OCI-LY7 (cell line): ENCODE measurements around the gene SMAP2. TPM values are rescaled to one million over a fixed set of nuclear protein-coding genes. Genes with fewer than 3 reads are reported as not detected.

Experiments used
- BruUV-seq: library from RNA; stranded (reverse); fragments of 400-500 nt; replicated peaks from 2 replicates; lab custom pipeline; 2021; lab: Mats Ljungman, UMichigan
- CTCF ChIA-PET: fragments of 300-600 bp; sonication (Branson Sonifier 250); formaldehyde crosslinking; loops from one replicate; lab custom pipeline; 2022; ENCODE audit warnings: antibody characterized with exemption; ENCODE audit not compliant: unreplicated experiment; lab: Charles Lee
- POLR2A ChIA-PET: fragments of 300-600 bp; sonication (Branson Sonifier 250); formaldehyde crosslinking; loops from one replicate; lab custom pipeline; 2022; ENCODE audit warnings: antibody characterized with exemption; lab: Charles Lee
- DNase-seq: peaks from one replicate; pipeline ENCODE4 v3.0.0-alpha.2; 2015; ENCODE audit warnings: low spot score
- H2AFZ ChIP-seq: fragments of 200-600 bp; sonication (generic), shearing (Covaris generic); 2 replicates; pipeline ENCODE4 v1.6.1; 2014; ENCODE audit warnings: mild to moderate bottlenecking, antibody characterized with exemption, low read length, moderate library complexity
- H3K27ac ChIP-seq: fragments of 200-600 bp; sonication (generic); 2 replicates; pipeline ENCODE4 v1.5.1; 2014; ENCODE audit warnings: mixed run types, low read depth, mild to moderate bottlenecking, moderate library complexity, low read length, inconsistent platforms; ENCODE audit not compliant: poor library complexity, severe bottlenecking
- H3K36me3 ChIP-seq: fragments of 200-600 bp; sonication (generic); 2 replicates; pipeline ENCODE4 v1.6.1; 2014; ENCODE audit warnings: mild to moderate bottlenecking, antibody characterized with exemption, low read length, moderate library complexity, mixed read lengths; ENCODE audit not compliant: insufficient read depth
- H3K4me1 ChIP-seq: fragments of 200-600 bp; sonication (generic); 2 replicates; pipeline ENCODE4 v1.5.1; 2014; ENCODE audit warnings: mild to moderate bottlenecking, low read length; ENCODE audit not compliant: insufficient read depth, poor library complexity, severe bottlenecking
- H3K4me2 ChIP-seq: fragments of 200-600 bp; sonication (generic); 2 replicates; pipeline ENCODE4 v1.6.1; 2014; ENCODE audit warnings: mild to moderate bottlenecking, low read length
- H3K4me3 ChIP-seq: fragments of 200-600 bp; sonication (generic); 2 replicates; pipeline ENCODE4 v1.5.1; 2014; ENCODE audit warnings: mild to moderate bottlenecking, low read depth, low read length; ENCODE audit not compliant: poor library complexity, severe bottlenecking
- H3K79me2 ChIP-seq: fragments of 200-600 bp; sonication (generic); 2 replicates; pipeline ENCODE4 v1.6.1; 2016; ENCODE audit warnings: low read depth, mild to moderate bottlenecking, low read length, moderate library complexity, mixed read lengths; ENCODE audit not compliant: insufficient read depth
- H3K9me2 ChIP-seq: fragments of 200-600 bp; sonication (generic); 2 replicates; pipeline ENCODE4 v1.6.1; 2016; ENCODE audit warnings: mild to moderate bottlenecking, low read length, mixed read lengths; ENCODE audit not compliant: insufficient read depth
- H3K9me3 ChIP-seq: fragments of 200-600 bp; sonication (generic); 2 replicates; pipeline ENCODE4 v1.6.1; 2014; ENCODE audit warnings: mild to moderate bottlenecking, mixed run types, low read length, mixed read lengths
- H4K20me1 ChIP-seq: fragments of 200-600 bp; sonication (generic); 2 replicates; pipeline ENCODE4 v1.6.1; 2014; ENCODE audit warnings: mild to moderate bottlenecking, antibody characterized with exemption, low read length, moderate library complexity, mixed read lengths; ENCODE audit not compliant: insufficient read depth
- EZH2phosphoT487 ChIP-seq: fragments of 200-600 bp; sonication (generic); IDR thresholded peaks from 2 replicates; pipeline ENCODE4 v1.6.1; 2018; ENCODE audit warnings: low read depth, borderline replicate concordance, mild to moderate bottlenecking, mixed run types, antibody characterized with exemption, low read length, moderate library complexity, mixed read lengths
- intact Hi-C: fragments of 100-400 bp; cut with micrococcal nuclease; formaldehyde crosslinking; loops from one replicate; pipeline ENCODE4 v1.10.0; 2022; ENCODE audit not compliant: unreplicated experiment
- total RNA-seq, 2 experiments: library from RNA; depleted of rRNA in 1 of 2; stranded (reverse); fragments of >200 nt in 1 of 2; shearing (Covaris generic) in 1 of 2; gene quantifications; 2 replicates each; pipeline ENCODE4 v1.2.3, GENCODE V29; 2014 to 2022
- TF ChIP-seq, protein P1 (sequence below): fragments of 200-600 bp; sonication (generic); conservative IDR thresholded peaks from 2 replicates; pipeline ENCODE4 v1.5.1; 2014; ENCODE audit warnings: mild to moderate bottlenecking, antibody characterized with exemption, low read length, moderate library complexity, mixed read lengths

Gene SMAP2
- total RNA-seq, 2 experiments from 2014 or later: 50.3 to 105 TPM

DNA sequence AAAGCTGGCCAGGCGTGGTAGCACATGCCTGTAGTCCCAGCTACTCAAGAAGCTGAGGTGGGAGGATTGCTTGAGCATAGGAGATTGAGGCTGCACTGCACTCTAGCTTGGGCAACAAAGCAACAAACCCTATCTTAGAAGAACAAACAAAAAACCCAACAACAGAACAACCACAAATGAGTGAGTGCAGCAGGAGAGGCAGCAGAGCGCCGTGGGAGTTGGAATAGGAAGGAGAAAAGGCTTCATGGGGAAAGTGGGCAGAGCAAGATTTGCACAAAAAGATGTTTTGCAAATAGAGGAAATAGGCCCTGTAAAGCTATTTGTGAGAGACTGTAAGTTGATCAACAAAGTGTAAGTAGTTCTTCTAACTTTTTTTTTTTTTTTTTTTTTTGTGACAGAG is 19.6 kb downstream of the SMAP2 start:
- no TSS peak for BruUV-seq
- H3K4me2 ChIP-seq: peak overlapping the region; percentile 57

DNA sequence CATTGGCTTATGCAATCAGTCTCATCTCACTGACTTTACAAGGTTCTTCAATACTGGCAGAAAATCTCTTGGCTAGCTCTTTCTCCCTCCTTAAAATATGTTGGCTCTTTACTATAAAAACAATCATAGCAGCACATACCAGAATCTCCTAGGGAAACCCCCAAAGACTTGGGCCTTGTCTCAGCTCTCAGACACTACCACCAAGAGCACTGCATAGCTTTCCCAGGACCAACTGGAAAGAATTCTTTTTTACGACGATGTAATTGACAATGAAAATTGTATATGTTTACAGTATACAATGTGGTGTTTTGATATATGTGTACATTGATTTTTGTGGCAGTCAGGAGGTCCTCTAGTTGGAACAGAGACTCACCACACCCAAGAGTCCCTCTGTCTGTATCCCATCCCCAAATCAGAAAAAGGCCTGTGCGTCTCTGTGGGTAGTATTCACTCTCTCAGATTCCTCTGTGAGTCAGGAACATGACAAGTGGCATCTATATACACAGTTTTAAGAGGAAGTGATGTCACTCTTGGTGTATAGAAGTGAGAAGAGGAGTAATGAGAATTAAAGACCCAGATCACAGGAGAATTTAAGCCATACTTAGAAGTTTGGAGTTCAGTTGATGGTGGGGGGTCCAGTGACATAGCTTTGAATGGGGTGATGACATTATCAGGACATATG is 21.1 kb downstream of the SMAP2 start:
- H3K9me3 ChIP-seq: no peaks in the 10 kb centered on the region
- ChIA-PET POLR2A (interaction anchor here (0.7 to 7.3 kb wide), 4 partner anchors 9 to 50 kb away, joined by 3 to 89 read pairs (median 5); partner anchors contain the start of gene SMAP2), CTCF (interaction anchor here (1.3 kb wide), 1 partner anchor 9 kb away, joined by 4 read pairs; no protein-coding TSS in a partner anchor)
- peaks cover 86% of the 10 kb centered on the region for H3K4me1 ChIP-seq
- H4K20me1 ChIP-seq: no peaks in the 10 kb centered on the region
- H3K9me2 ChIP-seq: no peaks in the 10 kb centered on the region
- H3K4me3 ChIP-seq: no peak overlapping the region
- no peak for DNase-seq
- peak overlapping the region; percentile 68 for H3K27ac ChIP-seq
- BruUV-seq: no TSS peak
- intact Hi-C loops: no loop called here
- TF ChIP-seq EZH2phosphoT487: no peak
- TF ChIP-seq, protein P1, sequence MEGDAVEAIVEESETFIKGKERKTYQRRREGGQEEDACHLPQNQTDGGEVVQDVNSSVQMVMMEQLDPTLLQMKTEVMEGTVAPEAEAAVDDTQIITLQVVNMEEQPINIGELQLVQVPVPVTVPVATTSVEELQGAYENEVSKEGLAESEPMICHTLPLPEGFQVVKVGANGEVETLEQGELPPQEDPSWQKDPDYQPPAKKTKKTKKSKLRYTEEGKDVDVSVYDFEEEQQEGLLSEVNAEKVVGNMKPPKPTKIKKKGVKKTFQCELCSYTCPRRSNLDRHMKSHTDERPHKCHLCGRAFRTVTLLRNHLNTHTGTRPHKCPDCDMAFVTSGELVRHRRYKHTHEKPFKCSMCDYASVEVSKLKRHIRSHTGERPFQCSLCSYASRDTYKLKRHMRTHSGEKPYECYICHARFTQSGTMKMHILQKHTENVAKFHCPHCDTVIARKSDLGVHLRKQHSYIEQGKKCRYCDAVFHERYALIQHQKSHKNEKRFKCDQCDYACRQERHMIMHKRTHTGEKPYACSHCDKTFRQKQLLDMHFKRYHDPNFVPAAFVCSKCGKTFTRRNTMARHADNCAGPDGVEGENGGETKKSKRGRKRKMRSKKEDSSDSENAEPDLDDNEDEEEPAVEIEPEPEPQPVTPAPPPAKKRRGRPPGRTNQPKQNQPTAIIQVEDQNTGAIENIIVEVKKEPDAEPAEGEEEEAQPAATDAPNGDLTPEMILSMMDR: no peak
- H3K79me2 ChIP-seq: peaks cover 97% of the 10 kb centered on the region
- no peak overlapping the region for H2AFZ ChIP-seq
- peak overlapping the region; percentile 57 for H3K4me2 ChIP-seq
- H3K36me3 ChIP-seq: peaks cover 19% of the 10 kb centered on the region

More for the DNA sequence above, 19.6 kb downstream of the SMAP2 start:
- H3K79me2 ChIP-seq: peaks cover 97% of the 10 kb centered on the region
- no peaks in the 10 kb centered on the region for H4K20me1 ChIP-seq
- H3K4me3 ChIP-seq: peak overlapping the region; percentile 20
- no peak overlapping the region for H2AFZ ChIP-seq
- DNase-seq: no peak
- TF ChIP-seq EZH2phosphoT487: no peak
- TF ChIP-seq, protein P1: no peak
- H3K9me3 ChIP-seq: no peaks in the 10 kb centered on the region
- H3K4me1 ChIP-seq: peaks cover 96% of the 10 kb centered on the region
- ChIA-PET CTCF (interaction anchor here (1.3 kb wide), 1 partner anchor 8 kb away, joined by 4 read pairs; no protein-coding TSS in a partner anchor), POLR2A (interaction anchor here (0.6 to 7.3 kb wide), 11 partner anchors 10 to 585 kb away, joined by 3 to 89 read pairs (median 3); partner anchors contain the start of genes SMAP2, ZFP69B and ZNF684)
- H3K36me3 ChIP-seq: peaks cover 23% of the 10 kb centered on the region
- peak overlapping the region; percentile 68 for H3K27ac ChIP-seq
- H3K9me2 ChIP-seq: no peaks in the 10 kb centered on the region
- intact Hi-C loops: no loop called here
